ENCODE results near the gene MET. TPM values are rescaled to one million over a fixed set of nuclear protein-coding genes. Genes with fewer than 3 reads are reported as not detected.

The MET gene
- polyA plus RNA-seq, 1 donor from 2014 or later, result not detected

DNA sequence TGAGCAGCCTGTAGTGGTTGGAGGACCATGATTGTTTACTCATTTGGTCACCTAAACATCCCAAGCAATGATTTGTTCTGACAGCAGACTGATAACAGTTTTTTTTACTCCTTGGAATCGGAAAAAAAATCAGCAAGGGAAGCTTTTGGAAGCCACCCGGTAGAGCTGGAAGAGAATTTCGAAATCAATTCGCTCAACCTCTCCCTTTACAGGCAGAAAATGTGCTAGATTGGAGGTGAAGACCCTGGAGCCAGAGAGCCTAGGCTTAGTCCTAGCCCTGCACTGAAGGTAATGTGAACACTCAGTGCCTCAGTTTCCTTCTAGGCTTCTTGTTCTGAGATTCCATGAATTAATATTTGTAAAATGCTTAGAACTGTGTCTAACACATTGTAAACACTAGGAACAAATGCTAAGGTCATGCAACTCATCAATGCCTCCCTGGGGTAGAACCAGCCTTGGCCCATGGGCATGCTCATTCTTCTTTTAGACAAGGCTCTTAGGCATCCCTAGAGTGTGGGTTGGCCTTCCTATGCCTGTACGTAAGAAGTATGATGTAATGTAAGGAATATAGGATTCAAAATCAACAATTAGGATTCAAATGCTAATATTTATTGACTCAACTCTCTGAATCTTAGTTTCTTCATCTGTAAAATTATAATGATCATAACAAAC lies 52.7 kb downstream of the MET start:
- no peak overlapping the region for H3K9ac ChIP-seq (ENCODE audit: low read length)
- H3F3A ChIP-seq (ENCODE audit: insufficient read depth, low read length, poor library complexity, severe bottlenecking), result no peaks in the 10 kb centered on the region
- no peaks in the 10 kb centered on the region for H3K36me3 ChIP-seq (ENCODE audit: insufficient read depth, low read length)
- H3K4me3 ChIP-seq (ENCODE audit: low read length), result no peak overlapping the region
- no peak overlapping the region for H3K4me2 ChIP-seq (ENCODE audit: low read length)
- H2AFZ ChIP-seq (ENCODE audit: low read depth, low read length), result no peak overlapping the region
- no peaks in the 10 kb centered on the region for H3K9me2 ChIP-seq (ENCODE audit: insufficient read depth, low read length)
- H3K9me3 ChIP-seq (ENCODE audit: low read length), result no peaks in the 10 kb centered on the region
- H3K79me2 ChIP-seq (replicated peaks; ENCODE audit: insufficient read depth, low read length), result no peaks in the 10 kb centered on the region
- H4K20me1 ChIP-seq (ENCODE audit: insufficient read depth), result no peaks in the 10 kb centered on the region
- TF ChIP-seq EZH2 (IDR thresholded peaks at IDR 0.05; ENCODE audit: borderline replicate concordance, insufficient read depth, low read length, poor library complexity, severe bottlenecking), result no peak
- TF ChIP-seq TAF1 (IDR thresholded peaks at IDR 0.05; ENCODE audit: low read depth), result no peak
- no peak for TF ChIP-seq EP300 (conservative IDR thresholded peaks at IDR 0.05; ENCODE audit: poor library complexity, severe bottlenecking)
- TF ChIP-seq, protein P1, sequence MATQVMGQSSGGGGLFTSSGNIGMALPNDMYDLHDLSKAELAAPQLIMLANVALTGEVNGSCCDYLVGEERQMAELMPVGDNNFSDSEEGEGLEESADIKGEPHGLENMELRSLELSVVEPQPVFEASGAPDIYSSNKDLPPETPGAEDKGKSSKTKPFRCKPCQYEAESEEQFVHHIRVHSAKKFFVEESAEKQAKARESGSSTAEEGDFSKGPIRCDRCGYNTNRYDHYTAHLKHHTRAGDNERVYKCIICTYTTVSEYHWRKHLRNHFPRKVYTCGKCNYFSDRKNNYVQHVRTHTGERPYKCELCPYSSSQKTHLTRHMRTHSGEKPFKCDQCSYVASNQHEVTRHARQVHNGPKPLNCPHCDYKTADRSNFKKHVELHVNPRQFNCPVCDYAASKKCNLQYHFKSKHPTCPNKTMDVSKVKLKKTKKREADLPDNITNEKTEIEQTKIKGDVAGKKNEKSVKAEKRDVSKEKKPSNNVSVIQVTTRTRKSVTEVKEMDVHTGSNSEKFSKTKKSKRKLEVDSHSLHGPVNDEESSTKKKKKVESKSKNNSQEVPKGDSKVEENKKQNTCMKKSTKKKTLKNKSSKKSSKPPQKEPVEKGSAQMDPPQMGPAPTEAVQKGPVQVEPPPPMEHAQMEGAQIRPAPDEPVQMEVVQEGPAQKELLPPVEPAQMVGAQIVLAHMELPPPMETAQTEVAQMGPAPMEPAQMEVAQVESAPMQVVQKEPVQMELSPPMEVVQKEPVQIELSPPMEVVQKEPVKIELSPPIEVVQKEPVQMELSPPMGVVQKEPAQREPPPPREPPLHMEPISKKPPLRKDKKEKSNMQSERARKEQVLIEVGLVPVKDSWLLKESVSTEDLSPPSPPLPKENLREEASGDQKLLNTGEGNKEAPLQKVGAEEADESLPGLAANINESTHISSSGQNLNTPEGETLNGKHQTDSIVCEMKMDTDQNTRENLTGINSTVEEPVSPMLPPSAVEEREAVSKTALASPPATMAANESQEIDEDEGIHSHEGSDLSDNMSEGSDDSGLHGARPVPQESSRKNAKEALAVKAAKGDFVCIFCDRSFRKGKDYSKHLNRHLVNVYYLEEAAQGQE (IDR thresholded peaks at IDR 0.05; ENCODE audit: borderline replicate concordance), result no peak
- TF ChIP-seq, protein P2, sequence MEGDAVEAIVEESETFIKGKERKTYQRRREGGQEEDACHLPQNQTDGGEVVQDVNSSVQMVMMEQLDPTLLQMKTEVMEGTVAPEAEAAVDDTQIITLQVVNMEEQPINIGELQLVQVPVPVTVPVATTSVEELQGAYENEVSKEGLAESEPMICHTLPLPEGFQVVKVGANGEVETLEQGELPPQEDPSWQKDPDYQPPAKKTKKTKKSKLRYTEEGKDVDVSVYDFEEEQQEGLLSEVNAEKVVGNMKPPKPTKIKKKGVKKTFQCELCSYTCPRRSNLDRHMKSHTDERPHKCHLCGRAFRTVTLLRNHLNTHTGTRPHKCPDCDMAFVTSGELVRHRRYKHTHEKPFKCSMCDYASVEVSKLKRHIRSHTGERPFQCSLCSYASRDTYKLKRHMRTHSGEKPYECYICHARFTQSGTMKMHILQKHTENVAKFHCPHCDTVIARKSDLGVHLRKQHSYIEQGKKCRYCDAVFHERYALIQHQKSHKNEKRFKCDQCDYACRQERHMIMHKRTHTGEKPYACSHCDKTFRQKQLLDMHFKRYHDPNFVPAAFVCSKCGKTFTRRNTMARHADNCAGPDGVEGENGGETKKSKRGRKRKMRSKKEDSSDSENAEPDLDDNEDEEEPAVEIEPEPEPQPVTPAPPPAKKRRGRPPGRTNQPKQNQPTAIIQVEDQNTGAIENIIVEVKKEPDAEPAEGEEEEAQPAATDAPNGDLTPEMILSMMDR (IDR thresholded peaks at IDR 0.05; ENCODE audit: poor library complexity, severe bottlenecking), result no peak
- no peak for TF ChIP-seq RAD21 (conservative IDR thresholded peaks at IDR 0.05)
- no peak for TF ChIP-seq SMC3 (conservative IDR thresholded peaks at IDR 0.05; ENCODE audit: poor library complexity)
- no peak for TF ChIP-seq MXI1 (conservative IDR thresholded peaks at IDR 0.05; ENCODE audit: poor library complexity, severe bottlenecking)
- no peak for TF ChIP-seq POLR2AphosphoS5 (IDR thresholded peaks at IDR 0.05)
- H3K27ac ChIP-seq (ENCODE audit: low read length), result no peak overlapping the region
- no peaks in the 10 kb centered on the region for H3K27me3 ChIP-seq (ENCODE audit: insufficient read depth, low read depth, low read length)

DNA sequence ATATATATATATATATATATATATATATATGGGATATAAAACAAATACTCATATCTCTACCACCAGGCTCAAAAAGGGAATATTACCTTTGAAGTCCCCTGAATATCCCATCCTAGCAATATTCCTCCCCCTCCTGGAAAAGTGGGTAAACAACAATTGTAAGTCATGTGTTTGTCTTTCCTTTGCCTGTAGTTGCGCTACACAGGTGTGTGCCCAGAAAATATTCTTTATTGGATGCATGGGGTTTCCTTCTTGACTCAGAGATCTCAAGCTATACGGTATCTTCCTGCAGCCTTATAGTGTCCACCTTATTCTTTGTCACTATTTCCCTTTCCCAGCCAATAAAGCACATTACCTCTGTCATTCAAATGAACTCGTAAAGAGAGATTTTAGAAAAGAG lies 54.2 kb downstream of the MET start:
- no peak overlapping the region for H3K4me3 ChIP-seq (ENCODE audit: low read length)
- H3K9me2 ChIP-seq (ENCODE audit: insufficient read depth, low read length), result no peaks in the 10 kb centered on the region
- no peaks in the 10 kb centered on the region for H3K27me3 ChIP-seq (ENCODE audit: insufficient read depth, low read depth, low read length)
- H3K36me3 ChIP-seq (ENCODE audit: insufficient read depth, low read length), result no peaks in the 10 kb centered on the region
- no peak overlapping the region for H2AFZ ChIP-seq (ENCODE audit: low read depth, low read length)
- no peaks in the 10 kb centered on the region for H3K9me3 ChIP-seq (ENCODE audit: low read length)
- H3F3A ChIP-seq (ENCODE audit: insufficient read depth, low read length, poor library complexity, severe bottlenecking), result no peaks in the 10 kb centered on the region
- TF ChIP-seq SMC3 (conservative IDR thresholded peaks at IDR 0.05; ENCODE audit: poor library complexity) (no peak), RAD21 (conservative IDR thresholded peaks at IDR 0.05) (no peak), POLR2AphosphoS5 (IDR thresholded peaks at IDR 0.05) (no peak), TAF1 (IDR thresholded peaks at IDR 0.05; ENCODE audit: low read depth) (no peak), EZH2 (IDR thresholded peaks at IDR 0.05; ENCODE audit: borderline replicate concordance, insufficient read depth, low read length, poor library complexity, severe bottlenecking) (no peak), EP300 (conservative IDR thresholded peaks at IDR 0.05; ENCODE audit: poor library complexity, severe bottlenecking) (no peak), MXI1 (conservative IDR thresholded peaks at IDR 0.05; ENCODE audit: poor library complexity, severe bottlenecking) (no peak)
- TF ChIP-seq, protein P1 (IDR thresholded peaks at IDR 0.05; ENCODE audit: borderline replicate concordance), result no peak
- TF ChIP-seq, protein P2 (IDR thresholded peaks at IDR 0.05; ENCODE audit: poor library complexity, severe bottlenecking), result no peak
- H3K27ac ChIP-seq (ENCODE audit: low read length), result no peak overlapping the region
- H4K20me1 ChIP-seq (ENCODE audit: insufficient read depth), result no peaks in the 10 kb centered on the region
- no peak overlapping the region for H3K9ac ChIP-seq (ENCODE audit: low read length)
- no peaks in the 10 kb centered on the region for H3K79me2 ChIP-seq (replicated peaks; ENCODE audit: insufficient read depth, low read length)
- H3K4me2 ChIP-seq (ENCODE audit: low read length), result no peak overlapping the region
